DOHH2 (cell line): ENCODE data around the gene ZFX.

Experiments
- H3F3A ChIP-seq: fragments of 200-600 bp; sonication (generic), shearing (Covaris generic); 2 replicates; pipeline ENCODE4 v1.6.0; 2016; ENCODE audit warnings: antibody characterized with exemption, mild to moderate bottlenecking; ENCODE audit not compliant: control insufficient read depth, insufficient read depth
- H3K27ac ChIP-seq: fragments of 200-600 bp; sonication (generic); 2 replicates; pipeline ENCODE4 v1.5.1; 2014; ENCODE audit warnings: low read depth, mild to moderate bottlenecking, low read length, moderate library complexity
- H3K27me3 ChIP-seq: fragments of 200-600 bp; sonication (generic); 2 replicates; pipeline ENCODE4 v1.6.1; 2014; ENCODE audit warnings: mild to moderate bottlenecking, low read length, mixed read lengths; ENCODE audit not compliant: control insufficient read depth
- H3K36me3 ChIP-seq: fragments of 200-600 bp; sonication (generic); 2 replicates; pipeline ENCODE4 v1.6.1; 2014; ENCODE audit warnings: mild to moderate bottlenecking, low read length, moderate library complexity, mixed read lengths; ENCODE audit not compliant: control insufficient read depth
- H3K4me1 ChIP-seq: fragments of 200-600 bp; sonication (generic); 2 replicates; pipeline ENCODE4 v1.6.1; 2014; ENCODE audit warnings: mild to moderate bottlenecking, low read length, mixed read lengths; ENCODE audit not compliant: control insufficient read depth
- H3K4me2 ChIP-seq: fragments of 200-600 bp; sonication (generic); 2 replicates; pipeline ENCODE4 v1.6.0; 2014; ENCODE audit warnings: mild to moderate bottlenecking, low read length, moderate library complexity
- H3K4me3 ChIP-seq: fragments of 200-600 bp; sonication (generic); 2 replicates; pipeline ENCODE4 v1.5.1; 2014; ENCODE audit warnings: mild to moderate bottlenecking, low read length, mixed read lengths
- H3K79me2 ChIP-seq: fragments of 200-600 bp; sonication (generic); 2 replicates; pipeline ENCODE4 v1.6.1; 2014; ENCODE audit warnings: mild to moderate bottlenecking, low read length, mixed read lengths; ENCODE audit not compliant: control insufficient read depth
- H3K9me2 ChIP-seq: fragments of 200-600 bp; sonication (generic); replicated peaks from 2 replicates; pipeline ENCODE4 v1.6.1; 2014; ENCODE audit warnings: mild to moderate bottlenecking, low read length, mixed read lengths; ENCODE audit not compliant: control insufficient read depth
- H3K9me3 ChIP-seq: fragments of 200-600 bp; sonication (generic); 2 replicates; pipeline ENCODE4 v1.6.1; 2014; ENCODE audit warnings: antibody characterized with exemption, low read length, mixed read lengths; ENCODE audit not compliant: control insufficient read depth, insufficient read depth
- H4K20me1 ChIP-seq: fragments of 200-600 bp; sonication (generic); 2 replicates; pipeline ENCODE4 v1.6.0; 2014; ENCODE audit warnings: low read depth, mild to moderate bottlenecking, antibody characterized with exemption, low read length, moderate library complexity; ENCODE audit not compliant: control insufficient read depth, insufficient read depth
- CTCF ChIP-seq: fragments of 200-600 bp; sonication (generic); IDR thresholded peaks from one replicate; pipeline ENCODE4 v1.5.1; 2014; ENCODE audit warnings: antibody characterized with exemption, mild to moderate bottlenecking, low read depth, low read length; ENCODE audit not compliant: poor library complexity, severe bottlenecking
- EZH2phosphoT487 ChIP-seq: fragments of 200-600 bp; sonication (generic); IDR thresholded peaks from 2 replicates; pipeline ENCODE4 v1.6.1; 2017; ENCODE audit warnings: borderline replicate concordance, mild to moderate bottlenecking, antibody characterized with exemption, low read length, moderate library complexity, mixed read lengths

Gene ZFX

GRCh38 chrX:24149351-24150050, at the start of gene ZFX:
TSS of gene ZFX (plus strand) at chrX:24149729. CDS start at chrX:24172743, 23,014 bp downstream.
- peak within 1 kb of the TSS; percentile 87 for H3K27ac ChIP-seq
- peaks cover 12% of the 10 kb centered on the region for H3F3A ChIP-seq
- no peaks in the 10 kb centered on the region for H3K9me3 ChIP-seq
- H3K4me2 ChIP-seq = peak within 1 kb of the TSS; percentile 94
- H3K4me3 ChIP-seq = peak within 1 kb of the TSS; percentile 88
- H3K79me2 ChIP-seq = peaks cover 49% of the 10 kb centered on the region
- no peaks in the 10 kb centered on the region for H3K9me2 ChIP-seq
- no peaks in the 10 kb centered on the region; the same call in 1 of the 2 replicates for H4K20me1 ChIP-seq
- no peaks in the 10 kb centered on the region for H3K27me3 ChIP-seq
- peaks cover 36% of the 10 kb centered on the region for H3K36me3 ChIP-seq
- TF ChIP-seq CTCF (no peak), EZH2phosphoT487 (no peak)
- peaks cover 58% of the 10 kb centered on the region for H3K4me1 ChIP-seq

- no peaks in the 10 kb centered on the region for H3F3A ChIP-seq
- no peaks in the 10 kb centered on the region for H3K36me3 ChIP-seq
- no peak overlapping the region for H3K4me2 ChIP-seq
- no peaks in the 10 kb centered on the region for H3K9me2 ChIP-seq
- H4K20me1 ChIP-seq = no peaks in the 10 kb centered on the region
- H3K27ac ChIP-seq = no peak overlapping the region
- H3K27me3 ChIP-seq = no peaks in the 10 kb centered on the region
- H3K4me3 ChIP-seq = no peak overlapping the region
- H3K9me3 ChIP-seq = no peaks in the 10 kb centered on the region
- TF ChIP-seq EZH2phosphoT487 = no peak
- TF ChIP-seq CTCF = no peak
- no peaks in the 10 kb centered on the region for H3K4me1 ChIP-seq
- H3K79me2 ChIP-seq = no peaks in the 10 kb centered on the region
Observed at GRCh38 chrX:24100713-24101112, 48.8 kb upstream of the ZFX start.

- Histone ChIP-seq H3K4me1 (no peaks in the 10 kb centered on the region), H3K9me3 (no peaks in the 10 kb centered on the region), H3K4me3 (no peak overlapping the region), H3K4me2 (no peak overlapping the region), H3K27ac (no peak overlapping the region), H3K36me3 (no peaks in the 10 kb centered on the region), H4K20me1 (no peaks in the 10 kb centered on the region), H3F3A (no peaks in the 10 kb centered on the region), H3K27me3 (no peaks in the 10 kb centered on the region), H3K79me2 (no peaks in the 10 kb centered on the region), H3K9me2 (no peaks in the 10 kb centered on the region)
- TF ChIP-seq EZH2phosphoT487 (no peak), CTCF (no peak)
Observed at GRCh38 chrX:24110069-24110468, 39.5 kb upstream of the ZFX start.
